NCI-H446 treated with DMSO at 0.1 percent for 48 hours (cell line): ENCODE results near the gene IFNAR1.

Experiments
- DNase-seq: peaks from one replicate; lab custom pipeline; 2025; lab: John Stamatoyannopoulos, UW

The IFNAR1 gene

DNA sequence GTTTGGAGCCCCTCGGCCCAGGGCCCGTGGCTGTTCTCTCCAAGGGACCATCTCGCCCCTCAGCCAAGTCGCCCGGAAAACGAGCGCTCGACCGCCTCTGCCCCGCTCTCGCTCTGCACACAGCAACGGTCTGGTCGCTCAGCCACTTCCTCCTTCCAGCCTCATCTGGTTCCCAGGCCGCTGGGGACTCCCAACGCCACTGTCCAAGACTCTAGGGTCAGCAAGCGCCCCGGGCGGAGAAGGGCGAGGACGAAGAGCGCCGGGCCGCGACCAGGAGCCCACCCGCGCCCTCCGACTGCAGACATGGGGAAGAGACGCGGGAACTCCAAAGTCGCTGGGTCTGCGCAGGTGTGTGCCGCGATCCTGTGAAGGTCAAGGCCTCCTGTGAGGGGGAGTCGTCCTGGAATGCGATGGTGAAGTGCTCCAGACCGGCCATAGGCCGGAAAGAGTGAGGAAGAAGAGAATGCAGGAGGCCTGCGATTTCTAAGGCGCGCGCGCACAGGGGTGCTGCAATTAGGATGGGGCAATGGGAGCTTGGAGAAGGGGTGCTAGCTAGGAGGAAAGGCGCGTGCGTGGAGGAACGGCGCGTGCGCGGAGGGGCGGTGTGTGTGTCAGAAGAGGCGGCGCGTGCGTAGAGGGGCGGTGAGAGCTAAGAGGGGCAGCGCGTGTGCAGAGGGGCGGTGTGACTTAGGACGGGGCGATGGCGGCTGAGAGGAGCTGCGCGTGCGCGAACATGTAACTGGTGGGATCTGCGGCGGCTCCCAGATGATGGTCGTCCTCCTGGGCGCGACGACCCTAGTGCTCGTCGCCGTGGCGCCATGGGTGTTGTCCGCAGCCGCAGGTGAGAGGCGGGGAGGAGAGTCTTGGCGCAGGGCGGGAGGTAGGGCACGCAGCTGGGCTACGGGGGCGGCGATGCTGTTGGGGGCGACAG, at the start of gene IFNAR1:
IFNAR1 (plus strand) TSS at position 680 of the 931 bp plus-strand sequence; CDS start at position 766, 86 bp downstream.
- peak; percentile 95 for DNase-seq

DNA sequence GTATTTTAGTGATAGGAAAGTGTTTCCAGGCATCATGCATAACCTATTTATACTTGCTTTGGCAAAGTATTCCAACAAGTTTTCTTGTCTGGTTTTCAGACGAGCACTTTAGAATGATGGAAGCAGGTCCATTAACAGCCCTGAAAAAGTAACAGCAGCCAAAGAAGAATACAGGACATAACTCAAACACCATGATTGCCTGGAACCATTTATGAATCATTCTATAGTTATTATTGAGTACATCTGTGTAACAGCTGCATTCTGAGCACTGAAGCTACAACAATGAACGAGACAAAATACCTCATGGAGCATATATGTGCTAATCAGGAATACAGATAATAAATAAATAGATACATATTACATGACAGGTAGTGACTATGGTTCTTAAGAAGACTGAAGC, 46.0 kb upstream of the IFNAR1 start:
- DNase-seq: no peak

DNA sequence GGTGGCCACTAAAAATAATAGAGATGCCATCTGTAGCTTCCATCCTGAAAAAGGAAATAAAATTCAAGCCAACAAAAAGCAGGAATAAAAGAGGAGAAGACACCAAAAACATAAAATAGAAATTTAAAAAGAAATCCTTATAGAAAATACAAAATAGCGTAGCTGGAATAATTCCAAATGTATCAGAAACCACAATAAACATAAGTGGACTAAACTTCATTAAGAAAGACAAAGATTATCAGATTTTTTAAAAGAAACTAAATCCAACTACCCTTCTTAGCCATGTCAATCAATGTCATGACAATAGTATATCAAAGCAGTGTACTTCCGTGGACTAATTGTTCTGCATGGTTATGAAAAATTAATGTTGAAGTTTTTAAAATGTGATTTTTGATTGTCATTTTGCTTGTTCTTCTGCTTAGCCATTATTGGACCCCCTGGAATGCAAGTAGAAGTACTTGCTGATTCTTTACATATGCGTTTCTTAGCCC, 45.4 kb upstream of the IFNAR1 start:
- no peak for DNase-seq

DNA sequence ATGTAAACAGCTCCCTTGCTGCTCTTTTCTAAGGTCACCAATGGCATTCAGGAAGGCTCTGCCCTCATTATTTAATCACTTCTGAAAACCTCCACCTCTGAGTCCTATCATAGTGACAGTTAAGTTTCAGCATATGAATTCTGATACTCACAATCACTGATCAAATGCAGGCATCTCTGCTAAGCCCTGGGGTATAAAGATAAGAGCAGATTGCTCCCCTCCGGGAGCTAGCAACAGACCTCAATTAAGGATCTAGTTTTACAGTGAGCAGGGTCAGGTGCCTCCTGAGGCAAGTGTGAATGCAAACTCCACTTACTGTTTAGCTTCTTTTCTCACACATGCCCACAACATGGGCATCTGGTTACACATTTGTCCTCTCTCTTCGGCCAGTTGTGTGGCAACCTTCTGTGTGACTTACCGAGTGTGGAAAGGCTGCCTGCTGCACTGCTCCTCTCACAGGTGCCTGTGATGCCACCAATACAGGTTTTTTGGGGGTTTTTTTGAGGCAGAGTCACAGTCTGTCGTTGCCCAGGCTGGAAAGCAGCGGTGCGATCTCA, 43.6 kb upstream of the IFNAR1 start:
- no peak for DNase-seq

DNA sequence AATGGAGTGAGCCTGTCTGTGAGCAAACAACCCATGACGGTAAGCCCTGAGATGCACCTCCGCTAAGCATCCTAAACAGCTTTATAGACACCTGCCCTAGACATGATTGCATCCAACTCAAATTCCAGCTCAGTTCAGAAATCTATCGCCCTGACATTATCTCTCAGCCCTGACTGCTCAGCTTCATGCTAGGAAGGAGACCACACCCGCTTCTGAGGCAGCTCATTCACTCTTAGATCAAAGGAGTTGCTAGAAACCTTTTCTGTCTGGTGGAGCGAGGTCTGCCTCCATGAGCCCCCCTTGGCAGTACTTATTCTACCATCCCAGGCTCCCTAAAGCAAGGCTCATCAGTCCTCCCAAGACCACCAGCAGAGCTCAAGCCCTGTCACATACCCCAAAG, 41.6 kb upstream of the IFNAR1 start:
- DNase-seq: no peak

DNA sequence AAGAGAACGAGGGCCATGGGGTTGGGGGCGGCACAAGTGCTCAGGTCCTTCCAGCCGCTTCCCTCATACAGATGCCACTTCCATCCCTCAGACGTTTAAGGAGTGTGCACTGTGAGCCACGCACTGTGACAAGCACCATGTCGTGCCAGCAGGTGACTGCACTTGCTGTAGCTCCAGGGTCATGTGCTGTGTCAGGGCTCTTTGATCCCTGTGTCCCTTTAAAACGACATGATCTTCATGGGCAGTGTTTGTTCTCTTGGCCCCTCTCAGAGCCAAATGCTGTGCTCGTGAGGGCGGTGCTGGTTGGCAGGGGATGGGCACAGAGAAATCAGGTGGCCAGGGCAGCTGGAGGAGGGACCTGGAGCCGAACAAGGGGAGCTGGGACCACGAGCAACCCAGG, 38.7 kb upstream of the IFNAR1 start:
- DNase-seq: no peak

DNA sequence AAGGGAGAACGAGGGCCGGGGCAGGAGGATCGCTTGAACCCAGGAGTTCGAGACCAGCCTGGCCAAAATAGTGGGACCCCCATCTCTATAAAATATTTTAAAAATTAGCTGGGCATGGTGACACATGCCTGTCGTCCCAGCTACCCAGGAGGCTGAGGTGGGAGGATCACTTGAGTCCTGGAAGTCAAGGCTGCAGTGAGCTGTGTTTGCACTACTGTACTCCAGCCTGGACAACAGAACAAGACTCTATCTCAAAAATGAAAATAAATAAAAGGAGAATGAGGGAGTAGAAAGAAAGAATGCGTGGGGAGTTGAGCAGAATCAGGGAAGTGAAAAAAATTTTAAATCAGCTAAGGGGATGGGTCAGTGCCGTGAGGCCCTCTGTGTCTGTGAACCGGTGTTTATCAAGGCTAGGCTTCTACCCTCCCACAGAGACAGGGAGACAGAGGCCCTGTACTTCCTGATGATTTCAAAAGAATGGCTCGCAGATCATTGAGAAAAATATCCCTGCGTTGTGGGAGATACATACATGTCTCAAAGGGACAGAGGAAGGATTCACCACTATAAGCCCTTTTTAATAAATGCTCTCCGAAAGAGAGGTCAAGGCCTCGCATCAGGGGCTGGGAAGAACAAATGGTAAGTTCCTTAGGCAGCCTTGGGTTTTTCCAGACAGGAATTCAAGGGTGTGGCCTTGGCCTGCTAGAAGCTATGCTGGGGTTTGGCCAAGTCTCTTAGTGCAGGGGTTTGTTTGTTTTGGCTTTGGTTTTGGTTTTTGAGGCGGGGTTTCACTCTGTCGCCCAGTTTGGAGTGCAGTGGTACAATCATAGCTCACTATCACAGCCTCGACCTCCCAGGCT, 37.9 kb upstream of the IFNAR1 start:
- peak; percentile 9 for DNase-seq

DNA sequence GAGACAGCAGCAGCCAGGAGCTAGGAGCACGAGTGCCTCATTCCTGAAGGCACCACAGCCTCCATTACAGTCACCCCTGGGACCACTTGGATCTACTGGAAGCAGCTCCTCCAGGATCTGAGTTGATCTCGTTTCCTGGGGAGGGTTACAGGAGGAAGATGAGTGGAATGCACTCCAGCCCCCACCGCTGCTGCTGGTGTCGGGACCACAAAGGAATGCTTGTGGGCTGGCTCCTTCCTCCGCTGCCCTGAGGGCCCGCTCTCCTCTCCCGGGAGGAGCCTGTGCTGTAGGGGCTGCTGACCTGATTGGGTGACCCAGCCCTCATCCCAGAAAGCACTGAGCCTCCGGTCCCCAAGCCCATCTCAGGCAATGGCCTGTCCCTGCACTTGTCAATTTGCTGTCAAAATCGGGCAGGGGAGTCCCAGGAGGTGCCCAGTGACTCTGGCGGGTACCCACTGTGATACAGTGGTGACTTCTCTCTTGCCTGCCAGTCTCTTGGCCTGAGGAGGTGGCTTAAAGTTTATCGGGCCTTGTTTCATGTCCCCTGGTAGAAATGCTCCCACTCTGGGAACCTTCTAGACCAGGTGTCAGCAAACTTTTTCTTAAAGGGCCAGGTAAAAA, 35.5 kb upstream of the IFNAR1 start:
- DNase-seq: no peak

DNA sequence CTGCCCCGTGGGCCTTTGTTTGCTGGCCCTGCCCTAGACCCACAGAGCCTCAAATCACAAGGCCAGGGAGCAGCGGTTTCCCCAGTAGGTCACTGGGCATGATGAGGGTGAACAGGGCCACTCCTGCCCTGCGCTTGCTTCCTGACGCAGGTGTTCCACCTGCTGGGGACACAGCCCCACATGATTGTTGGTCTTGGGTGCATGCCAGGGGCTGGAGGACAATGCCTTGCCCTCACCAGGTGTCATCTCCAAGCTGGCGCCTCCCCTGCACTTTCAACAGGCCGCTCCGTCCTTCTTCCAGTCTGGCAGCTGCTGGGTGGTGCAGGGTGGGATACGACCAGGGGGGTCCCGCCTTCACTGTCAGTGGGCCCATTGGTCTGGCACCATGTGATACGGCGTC, 34.3 kb upstream of the IFNAR1 start:
- DNase-seq: no peak

DNA sequence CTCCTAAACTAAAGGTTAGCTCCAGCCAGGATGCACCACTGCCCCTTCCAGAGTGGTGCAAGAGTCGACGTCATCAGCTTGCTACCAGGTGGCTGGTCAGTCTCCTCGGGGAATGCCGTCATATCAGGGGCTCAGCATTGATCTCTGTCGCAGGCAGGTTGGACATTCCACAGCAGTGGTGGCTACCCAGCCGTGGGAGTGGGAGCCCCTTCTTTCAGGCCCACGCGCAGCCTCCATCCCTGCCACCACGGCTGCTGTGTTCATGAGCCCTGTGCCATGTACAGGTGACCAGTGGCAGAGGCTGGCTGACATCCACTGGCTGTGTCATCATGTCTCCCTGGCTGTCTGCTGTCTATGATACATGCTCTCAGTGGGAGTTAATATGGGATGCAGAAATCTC, 33.1 kb upstream of the IFNAR1 start:
- no peak for DNase-seq

DNA sequence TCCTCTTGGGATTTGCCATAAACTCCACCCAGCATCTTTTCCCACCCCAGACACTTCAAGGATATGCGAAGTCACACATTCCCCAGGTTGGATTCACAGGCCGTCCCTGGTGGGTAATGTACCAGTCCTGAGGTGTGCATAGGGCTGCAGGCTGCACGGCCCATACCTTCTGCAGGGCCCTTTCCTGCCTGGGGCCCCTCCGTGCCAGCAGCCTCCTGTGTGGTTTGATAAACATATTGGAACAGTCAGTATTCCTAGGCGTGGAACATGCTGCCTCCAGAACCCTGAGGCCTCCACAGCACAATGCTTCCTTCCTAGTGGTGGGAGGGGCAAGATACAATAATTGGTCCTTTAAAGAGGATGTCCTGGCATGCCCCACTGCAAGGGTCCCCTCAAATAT, 32.0 kb upstream of the IFNAR1 start:
- no peak for DNase-seq

DNA sequence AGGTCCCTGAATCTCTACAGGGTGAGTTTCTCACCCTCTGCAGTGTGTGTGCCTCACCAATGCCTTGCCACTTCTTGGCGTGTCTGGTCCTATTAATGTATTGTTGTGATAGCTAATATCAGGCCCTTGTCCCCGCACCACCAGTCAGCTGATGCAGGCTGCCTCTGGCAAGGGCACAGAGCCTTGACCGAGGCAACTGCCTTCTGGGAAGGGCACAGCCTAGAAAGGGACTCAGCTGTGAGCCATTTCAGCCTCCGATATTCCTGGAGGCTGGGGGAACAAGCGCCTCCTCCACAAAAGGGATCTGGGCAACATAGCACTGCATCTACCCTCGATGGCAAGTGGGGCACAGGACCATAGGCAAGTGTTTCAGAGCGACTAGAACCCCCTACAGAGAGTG, 31.6 kb upstream of the IFNAR1 start:
- no peak for DNase-seq

DNA sequence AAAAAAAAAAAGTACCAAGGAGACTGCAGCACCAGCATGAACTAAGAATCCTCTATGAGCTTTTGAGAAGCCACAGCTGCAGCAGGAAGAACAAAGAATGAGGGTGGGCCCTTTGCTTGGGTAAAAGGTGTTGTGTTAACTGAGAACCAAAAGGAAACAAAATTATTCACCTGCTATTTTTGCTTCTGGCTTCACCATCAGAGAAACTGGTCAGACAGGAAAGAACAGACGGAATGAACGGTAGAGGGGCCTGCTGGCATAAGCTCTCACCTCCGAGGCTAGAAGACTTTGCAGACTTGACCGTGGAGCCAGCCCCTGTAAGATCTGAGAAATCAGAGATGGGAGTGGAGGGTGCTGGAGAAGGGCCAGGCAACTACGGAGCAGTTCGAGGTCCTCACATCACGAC, 31.0 kb upstream of the IFNAR1 start:
- DNase-seq: no peak

DNA sequence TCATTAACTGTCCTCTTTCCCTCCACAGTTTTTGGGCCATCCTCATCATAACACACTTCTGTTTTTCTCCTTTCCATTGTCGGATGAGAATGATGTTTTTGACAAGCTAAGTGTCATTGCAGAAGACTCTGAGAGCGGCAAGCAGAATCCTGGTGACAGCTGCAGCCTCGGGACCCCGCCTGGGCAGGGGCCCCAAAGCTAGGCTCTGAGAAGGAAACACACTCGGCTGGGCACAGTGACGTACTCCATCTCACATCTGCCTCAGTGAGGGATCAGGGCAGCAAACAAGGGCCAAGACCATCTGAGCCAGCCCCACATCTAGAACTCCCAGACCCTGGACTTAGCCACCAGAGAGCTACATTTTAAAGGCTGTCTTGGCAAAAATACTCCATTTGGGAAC, 28.6 kb upstream of the IFNAR1 start:
- DNase-seq: no peak

DNA sequence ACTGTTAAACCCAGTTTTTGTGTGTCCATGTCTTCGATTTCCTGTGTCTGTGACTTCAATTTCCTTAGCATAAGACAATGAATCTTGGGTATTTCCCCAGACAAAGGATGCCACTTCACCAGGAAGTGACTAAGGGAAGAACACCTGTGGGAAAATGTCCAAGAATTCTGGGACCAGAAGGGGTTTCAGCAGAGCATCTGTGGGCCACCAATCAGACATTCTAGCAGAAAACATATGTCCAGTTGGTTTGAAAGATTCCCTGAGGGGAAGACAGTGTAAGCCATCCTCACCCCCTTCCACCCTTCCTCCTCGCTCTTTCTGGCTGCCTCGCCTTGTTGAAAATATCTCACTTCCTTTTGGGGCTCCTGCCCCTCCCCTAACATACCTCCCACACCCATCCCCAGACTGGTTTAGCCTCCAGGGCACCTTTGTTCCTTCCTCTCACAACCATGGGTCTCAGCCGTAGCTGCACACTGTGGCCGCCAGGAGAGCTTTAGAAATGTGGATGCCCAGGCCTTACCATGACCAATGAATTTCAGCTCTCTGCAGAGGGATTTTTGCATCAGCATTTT, 25.5 kb upstream of the IFNAR1 start:
- DNase-seq: no peak

DNA sequence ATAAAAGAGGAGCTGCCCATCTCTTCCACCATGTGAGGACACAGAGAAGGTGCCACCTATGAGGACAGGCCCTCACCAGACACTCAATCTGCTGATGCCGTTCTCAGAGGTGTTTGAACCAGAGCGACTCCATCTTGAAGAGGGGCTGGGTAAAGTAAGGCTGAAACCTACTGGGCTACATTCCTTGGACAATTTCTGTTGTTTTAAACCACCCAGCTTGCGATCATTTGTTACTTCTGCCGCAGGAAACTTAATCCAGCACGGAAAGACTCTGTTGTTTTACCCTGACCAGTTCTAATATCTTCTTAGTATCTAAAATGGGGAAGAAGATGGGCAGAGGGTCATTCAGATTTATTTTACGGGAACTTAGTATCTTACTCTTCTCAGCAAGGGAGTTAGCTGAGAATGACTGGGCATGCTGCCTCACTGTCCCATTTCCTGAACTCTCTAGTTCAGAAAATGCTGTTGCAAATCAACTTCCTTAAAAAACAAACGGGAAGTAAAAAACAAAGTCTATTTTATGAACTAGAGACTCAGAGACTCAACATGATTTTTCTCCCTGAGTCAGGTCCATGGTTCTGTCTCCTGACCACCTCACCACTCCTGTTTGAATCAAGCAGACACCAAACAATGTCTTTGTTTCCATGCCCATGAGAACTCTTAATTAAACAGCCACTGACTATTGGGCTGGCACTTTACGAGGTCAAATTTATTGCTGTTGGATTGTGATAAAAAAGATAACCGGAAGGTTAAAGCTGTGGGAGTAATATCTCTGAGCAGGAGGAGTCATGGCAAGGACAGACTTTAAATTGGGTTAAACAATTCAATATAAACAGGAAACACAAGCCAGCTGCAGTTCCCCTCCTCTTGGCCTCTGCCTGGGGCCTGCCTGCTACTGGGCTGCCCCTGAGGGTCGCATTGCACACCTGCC, 23.8 kb upstream of the IFNAR1 start:
- DNase-seq: no peak

DNA sequence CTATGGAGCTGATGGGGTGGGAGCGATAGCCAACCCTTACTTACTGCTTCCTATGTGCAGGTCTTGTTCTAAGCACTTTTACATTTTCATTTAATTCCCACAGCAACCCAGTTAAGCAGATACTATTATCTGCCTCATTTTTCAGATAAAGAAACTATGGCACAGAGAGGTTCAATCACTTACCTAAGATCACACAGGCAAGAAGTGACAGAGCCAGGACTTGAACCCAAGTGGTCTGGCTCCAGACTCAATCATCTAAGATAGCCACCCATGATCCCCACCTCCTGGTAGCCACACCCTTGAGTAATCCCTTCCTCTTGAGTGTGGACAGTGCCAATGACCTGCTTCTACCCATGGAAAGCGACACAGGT, 23.2 kb upstream of the IFNAR1 start:
- no peak for DNase-seq

DNA sequence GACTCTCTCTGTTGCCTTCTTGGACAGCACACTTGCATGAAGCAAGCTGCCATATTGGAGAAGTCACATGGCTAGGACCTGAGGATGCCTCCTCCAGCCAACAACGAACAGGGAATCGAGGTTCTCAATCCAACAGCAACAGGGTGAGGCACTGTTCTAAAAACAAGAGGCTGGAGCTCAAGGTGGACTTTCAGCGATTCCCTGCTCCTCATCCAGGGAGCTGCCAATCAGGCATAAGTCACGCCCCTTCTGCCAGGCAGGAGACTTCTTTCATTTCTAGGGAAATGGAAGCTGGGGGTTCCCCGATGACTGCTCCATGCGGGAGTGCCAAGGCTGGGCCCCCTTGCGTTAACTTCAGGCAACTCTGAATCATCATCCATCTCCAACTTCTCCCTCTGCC, 22.7 kb upstream of the IFNAR1 start:
- no peak for DNase-seq

DNA sequence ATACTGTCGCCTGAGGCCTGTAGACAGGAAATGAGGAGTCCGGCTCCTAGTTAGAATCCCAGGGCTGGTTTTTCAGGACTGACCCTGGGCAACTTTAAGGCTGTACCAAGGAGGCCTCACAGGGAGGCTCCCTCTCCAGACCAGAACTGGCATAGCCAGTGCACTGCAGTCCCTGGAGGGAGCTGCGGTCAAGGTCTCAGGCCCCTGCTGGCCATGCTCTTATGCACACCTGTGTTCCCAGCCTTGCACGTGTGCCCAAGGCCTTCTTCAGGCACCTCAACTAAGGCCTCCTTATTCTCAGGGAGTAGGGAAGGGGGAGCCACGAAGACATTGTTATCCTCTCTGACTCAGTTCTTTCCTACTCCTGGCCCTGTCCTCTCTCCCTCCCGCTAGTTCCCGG, 22.0 kb upstream of the IFNAR1 start:
- DNase-seq: no peak

DNA sequence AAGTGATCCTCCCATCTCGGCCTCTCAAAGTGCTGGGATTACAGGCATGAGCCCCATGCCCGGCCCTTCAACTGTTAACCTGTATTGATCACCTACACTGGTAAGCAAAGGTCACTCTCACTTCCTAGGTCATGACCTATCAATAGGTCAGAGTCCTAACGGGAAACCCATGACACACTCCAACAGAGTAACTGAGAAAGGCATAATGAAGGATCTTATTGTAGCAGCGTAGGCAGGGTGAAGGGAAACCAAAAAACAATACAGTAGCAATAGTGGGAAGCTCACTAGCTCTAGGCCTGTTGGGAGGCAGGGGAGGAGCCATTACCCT, 19.5 kb upstream of the IFNAR1 start:
- DNase-seq: no peak

DNA sequence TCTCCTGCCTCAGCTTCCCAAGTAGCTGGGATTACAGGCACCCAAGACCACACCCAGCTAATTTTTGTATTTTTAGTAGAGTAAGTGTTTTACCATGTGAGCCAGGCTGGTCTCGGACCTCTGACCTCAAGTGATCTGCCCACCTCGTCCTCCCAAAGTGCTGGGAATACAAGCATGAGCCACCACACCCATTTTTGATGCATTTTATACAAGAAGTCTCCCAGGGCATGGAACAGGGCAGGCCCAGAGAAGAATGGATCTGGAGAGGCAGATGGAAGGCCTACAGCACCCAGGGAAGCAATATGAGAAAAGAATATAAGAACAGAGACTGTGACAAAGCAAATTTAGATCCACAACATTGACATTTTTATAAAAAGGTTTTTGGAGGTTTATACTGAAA, 18.8 kb upstream of the IFNAR1 start:
- no peak for DNase-seq
